IMR-90 (cell line): ENCODE measurements around the gene MPPED1.

Source experiments
- CEBPB ChIP-seq: IDR thresholded peaks from 2 replicates; pipeline ENCODE4 v1.6.1; 2012; ENCODE audit warnings: low read depth, low read length, improper control_type of control experiment
- CHD1 ChIP-seq: IDR thresholded peaks from 2 replicates; pipeline ENCODE4 v1.6.1; 2012; ENCODE audit warnings: low read depth, low read length, improper control_type of control experiment
- FOS ChIP-seq: fragments of 150-350 bp; IDR thresholded peaks from 2 replicates; pipeline ENCODE4 v1.6.1; 2016; ENCODE audit warnings: low read depth, low read length
- POLR2A ChIP-seq: IDR thresholded peaks from 2 replicates; pipeline ENCODE4 v1.6.1; 2012; ENCODE audit warnings: mild to moderate bottlenecking, low read depth, low read length
- RAD21 ChIP-seq: IDR thresholded peaks from 2 replicates; pipeline ENCODE4 v1.6.1; 2012; ENCODE audit warnings: low read length, improper control_type of control experiment
- SMC3 ChIP-seq: fragments of 150-350 bp; IDR thresholded peaks from 2 replicates; pipeline ENCODE4 v1.6.1; 2016; ENCODE audit warnings: low read depth, mild to moderate bottlenecking, antibody characterized with exemption, low read length, moderate library complexity
- TF ChIP-seq, protein P1 (sequence below): conservative IDR thresholded peaks from 2 replicates; pipeline ENCODE4 v1.5.1; 2012; ENCODE audit warnings: mild to moderate bottlenecking, low read depth, low read length, improper control_type of control experiment
- TF ChIP-seq, protein P2 (sequence below): fragments of 150-350 bp; IDR thresholded peaks from 2 replicates; pipeline ENCODE4 v1.6.1; 2016; ENCODE audit warnings: low read depth, mild to moderate bottlenecking, low read length, moderate library complexity, borderline replicate concordance
- TF ChIP-seq, protein P3 (sequence below): fragments of 150-350 bp; IDR thresholded peaks from 2 replicates; pipeline ENCODE4 v1.6.1; 2017; ENCODE audit warnings: mild to moderate bottlenecking, antibody characterized with exemption, low read length, low read depth

DNA sequence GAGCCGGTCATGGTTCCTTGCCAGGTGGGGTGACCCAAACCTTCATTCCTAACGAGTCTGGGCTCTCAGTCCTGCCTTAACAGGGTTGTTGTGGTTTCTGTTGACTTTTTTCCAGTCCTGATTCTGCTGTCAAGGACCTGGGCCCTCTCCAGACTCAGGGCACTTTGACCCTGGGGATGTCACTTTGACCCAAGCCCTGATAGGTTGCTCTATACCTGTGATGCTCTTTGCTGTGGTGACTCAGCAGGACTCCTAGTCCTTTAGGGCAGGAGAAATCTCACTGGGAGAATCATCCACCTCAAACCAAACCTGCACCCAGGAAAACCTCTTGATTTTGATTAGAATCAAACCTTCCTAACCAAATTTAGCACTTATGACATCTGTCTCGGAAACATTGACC is 20.5 kb upstream of the MPPED1 start:
- TF ChIP-seq, protein P1, sequence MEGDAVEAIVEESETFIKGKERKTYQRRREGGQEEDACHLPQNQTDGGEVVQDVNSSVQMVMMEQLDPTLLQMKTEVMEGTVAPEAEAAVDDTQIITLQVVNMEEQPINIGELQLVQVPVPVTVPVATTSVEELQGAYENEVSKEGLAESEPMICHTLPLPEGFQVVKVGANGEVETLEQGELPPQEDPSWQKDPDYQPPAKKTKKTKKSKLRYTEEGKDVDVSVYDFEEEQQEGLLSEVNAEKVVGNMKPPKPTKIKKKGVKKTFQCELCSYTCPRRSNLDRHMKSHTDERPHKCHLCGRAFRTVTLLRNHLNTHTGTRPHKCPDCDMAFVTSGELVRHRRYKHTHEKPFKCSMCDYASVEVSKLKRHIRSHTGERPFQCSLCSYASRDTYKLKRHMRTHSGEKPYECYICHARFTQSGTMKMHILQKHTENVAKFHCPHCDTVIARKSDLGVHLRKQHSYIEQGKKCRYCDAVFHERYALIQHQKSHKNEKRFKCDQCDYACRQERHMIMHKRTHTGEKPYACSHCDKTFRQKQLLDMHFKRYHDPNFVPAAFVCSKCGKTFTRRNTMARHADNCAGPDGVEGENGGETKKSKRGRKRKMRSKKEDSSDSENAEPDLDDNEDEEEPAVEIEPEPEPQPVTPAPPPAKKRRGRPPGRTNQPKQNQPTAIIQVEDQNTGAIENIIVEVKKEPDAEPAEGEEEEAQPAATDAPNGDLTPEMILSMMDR, result no peak
- no peak for TF ChIP-seq POLR2A
- no peak for TF ChIP-seq RAD21
- TF ChIP-seq SMC3, result no peak
- TF ChIP-seq CHD1, result no peak
- TF ChIP-seq FOS, result no peak
- TF ChIP-seq, protein P2, sequence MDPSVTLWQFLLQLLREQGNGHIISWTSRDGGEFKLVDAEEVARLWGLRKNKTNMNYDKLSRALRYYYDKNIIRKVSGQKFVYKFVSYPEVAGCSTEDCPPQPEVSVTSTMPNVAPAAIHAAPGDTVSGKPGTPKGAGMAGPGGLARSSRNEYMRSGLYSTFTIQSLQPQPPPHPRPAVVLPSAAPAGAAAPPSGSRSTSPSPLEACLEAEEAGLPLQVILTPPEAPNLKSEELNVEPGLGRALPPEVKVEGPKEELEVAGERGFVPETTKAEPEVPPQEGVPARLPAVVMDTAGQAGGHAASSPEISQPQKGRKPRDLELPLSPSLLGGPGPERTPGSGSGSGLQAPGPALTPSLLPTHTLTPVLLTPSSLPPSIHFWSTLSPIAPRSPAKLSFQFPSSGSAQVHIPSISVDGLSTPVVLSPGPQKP, result no peak
- no peak for TF ChIP-seq CEBPB
- TF ChIP-seq, protein P3, sequence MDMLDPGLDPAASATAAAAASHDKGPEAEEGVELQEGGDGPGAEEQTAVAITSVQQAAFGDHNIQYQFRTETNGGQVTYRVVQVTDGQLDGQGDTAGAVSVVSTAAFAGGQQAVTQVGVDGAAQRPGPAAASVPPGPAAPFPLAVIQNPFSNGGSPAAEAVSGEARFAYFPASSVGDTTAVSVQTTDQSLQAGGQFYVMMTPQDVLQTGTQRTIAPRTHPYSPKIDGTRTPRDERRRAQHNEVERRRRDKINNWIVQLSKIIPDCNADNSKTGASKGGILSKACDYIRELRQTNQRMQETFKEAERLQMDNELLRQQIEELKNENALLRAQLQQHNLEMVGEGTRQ, result no peak
